SKM-1 (cell line): Measurements from ENCODE around the gene HMG20A.
A peak's percentile ranks its signal among the peaks of the same experiment; 100 is the strongest.

Experiments used
- DNase-seq: peaks from one replicate; lab custom pipeline; 2025; ENCODE audit not compliant: unreplicated experiment; lab: John Stamatoyannopoulos, UW

Gene HMG20A

GRCh38 chr15:77474310-77474988 lies 53.8 kb downstream of the HMG20A start:
- no peak for DNase-seq

GRCh38 chr15:77475001-77475400 lies 54.3 kb downstream of the HMG20A start:
- no peak for DNase-seq

- DNase-seq, result no peak
Observed at GRCh38 chr15:77475898-77476297, 55.2 kb downstream of the HMG20A start.

DNA sequence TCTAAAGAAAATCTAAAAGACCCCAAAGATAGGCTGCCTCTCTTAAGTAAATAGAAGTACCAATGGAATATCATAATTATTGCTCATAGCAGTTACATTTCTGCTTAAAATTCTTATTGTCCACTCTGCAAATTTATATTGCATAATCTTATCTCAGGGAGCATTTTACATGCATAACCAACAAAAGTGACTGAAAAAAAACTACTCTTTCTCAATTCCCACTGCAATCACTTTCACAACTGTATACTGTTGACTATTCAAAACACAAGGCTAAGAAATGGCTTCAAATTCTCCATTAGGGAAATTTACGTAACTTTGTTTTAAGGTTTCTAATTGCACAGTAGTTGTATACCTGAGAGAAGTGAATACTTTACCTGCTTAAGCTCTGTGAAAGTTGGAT lies 56.3 kb downstream of the HMG20A start:
- DNase-seq, result no peak

DNA sequence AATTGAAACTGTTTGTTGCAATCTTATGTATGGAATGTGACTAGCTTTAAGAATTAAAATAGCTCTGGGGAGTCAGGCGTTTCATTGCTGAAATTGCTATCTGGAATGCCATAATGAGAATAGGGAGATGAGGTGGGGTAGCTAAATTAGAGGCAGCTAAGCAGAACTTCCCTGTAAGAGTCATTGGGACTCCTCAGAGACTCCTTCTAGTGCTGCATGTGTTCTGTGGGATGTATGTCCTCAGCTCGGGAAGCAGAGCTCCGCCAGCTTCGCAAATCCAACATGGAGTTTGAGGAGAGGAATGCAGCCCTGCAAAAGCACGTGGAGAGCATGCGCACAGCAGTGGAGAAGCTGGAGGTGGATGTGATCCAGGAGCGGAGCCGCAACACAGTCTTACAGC lies 57.4 kb downstream of the HMG20A start:
- DNase-seq, result no peak

GRCh38 chr15:77479015-77479414 lies 58.3 kb downstream of the HMG20A start:
- no peak for DNase-seq

DNA sequence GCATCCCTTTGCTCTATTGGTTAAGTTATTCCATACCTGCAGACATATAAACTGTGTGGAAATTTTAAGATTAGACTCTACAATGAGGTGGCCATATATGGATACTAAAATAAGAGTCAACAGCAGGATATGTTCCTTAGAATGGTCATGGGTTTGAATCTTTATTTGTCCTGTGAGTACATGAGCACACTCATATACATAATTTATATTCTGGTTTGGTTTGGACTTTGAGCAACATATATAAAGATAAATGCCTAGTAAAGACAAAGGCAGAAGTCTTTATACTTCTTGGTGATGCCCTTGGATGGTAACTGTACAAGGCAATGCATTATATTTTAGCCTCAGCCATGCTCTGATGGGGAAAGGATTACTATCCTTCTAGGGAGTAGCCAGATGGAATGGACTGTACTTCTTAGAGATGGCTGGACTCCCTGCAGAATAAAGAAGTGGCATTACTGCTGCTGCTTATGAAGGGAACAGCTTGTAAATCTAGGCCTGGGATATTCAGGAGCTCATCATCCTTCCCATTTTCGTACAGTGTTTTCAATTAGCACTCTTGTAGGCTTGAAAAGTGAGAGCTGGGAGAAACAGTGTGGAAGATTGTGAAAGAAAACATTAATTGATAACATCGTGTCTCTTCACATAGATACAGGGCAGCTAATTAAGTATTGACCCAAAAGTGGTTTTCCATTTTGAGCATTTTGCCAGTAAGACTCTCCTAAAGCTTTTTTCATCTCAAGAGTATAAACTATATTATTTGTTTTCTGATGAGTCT lies 60.4 kb downstream of the HMG20A start:
- no peak for DNase-seq

GRCh38 chr15:77481670-77482069 lies 61.0 kb downstream of the HMG20A start:
- DNase-seq, result no peak

DNA sequence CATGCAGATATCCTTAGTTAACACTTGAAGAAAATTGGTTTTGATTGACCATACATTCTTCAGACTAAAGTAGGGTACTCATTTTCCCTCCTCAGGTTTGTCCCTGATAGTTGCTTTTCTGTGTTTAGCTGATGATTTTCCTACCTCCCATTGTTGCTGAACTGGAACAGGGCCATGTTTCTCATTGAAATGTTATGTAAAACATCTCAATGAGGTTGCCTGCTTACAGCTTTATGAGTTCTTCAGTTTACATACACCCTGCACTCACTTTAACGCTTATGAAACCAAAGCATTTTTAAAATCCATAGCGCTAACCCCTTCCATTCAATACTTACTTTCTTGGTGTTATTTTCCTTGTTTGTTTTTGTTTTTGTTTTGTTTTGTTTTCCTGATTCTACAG lies 61.9 kb downstream of the HMG20A start:
- DNase-seq, result no peak

DNA sequence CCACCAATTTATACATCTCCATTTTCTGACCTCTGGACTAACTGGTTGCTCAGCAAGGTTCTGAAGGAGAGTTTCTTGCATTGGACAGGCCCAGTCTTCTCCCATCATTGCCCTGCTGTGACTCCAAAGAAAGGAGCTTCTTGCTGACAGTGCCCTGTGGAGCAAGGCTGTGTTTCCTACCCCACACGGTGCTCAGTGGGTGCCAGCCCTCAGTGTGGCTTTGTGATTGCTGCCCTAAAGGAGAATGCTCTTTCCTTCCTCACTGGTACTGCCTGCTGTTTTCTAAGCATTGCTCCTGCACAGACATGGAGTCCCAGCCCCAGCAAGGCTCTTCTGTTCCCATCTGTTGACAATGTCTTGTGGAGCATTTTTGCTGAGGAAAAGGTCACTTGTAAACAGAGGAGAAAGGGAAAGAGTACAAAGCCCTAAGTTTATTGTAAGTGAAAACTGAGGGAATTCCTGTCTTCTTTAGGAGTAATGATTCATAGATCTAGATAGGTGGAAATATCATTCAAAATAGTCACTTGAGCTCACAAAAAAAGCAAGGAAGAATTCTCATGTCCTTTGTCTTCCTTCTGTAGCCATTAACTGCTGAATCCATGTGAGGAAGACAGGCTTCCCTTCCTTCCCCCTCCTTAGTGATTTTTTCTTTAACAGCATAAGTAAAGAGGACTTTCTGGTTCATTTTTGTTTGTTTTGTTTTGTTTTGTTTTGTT lies 62.9 kb downstream of the HMG20A start:
- no peak for DNase-seq

DNA sequence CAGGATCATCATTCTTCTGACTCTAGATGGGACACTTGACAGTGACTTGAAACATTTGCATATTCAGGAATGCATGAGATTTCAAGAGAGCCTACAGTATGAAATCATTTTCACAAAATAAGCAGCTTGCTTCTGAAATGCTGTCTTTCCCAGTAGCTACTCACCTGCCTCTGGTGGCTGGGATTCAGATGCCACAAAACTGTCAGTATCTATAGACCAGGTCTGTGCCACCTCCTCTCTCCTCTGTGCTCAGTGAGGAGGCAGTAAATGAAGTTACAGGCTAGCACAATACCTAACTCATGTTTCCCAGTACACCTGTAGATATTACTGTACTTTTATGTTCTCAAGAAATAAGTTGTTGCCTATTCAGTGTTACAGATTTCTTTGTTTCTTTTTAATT lies 64.3 kb downstream of the HMG20A start:
- no peak for DNase-seq

DNA sequence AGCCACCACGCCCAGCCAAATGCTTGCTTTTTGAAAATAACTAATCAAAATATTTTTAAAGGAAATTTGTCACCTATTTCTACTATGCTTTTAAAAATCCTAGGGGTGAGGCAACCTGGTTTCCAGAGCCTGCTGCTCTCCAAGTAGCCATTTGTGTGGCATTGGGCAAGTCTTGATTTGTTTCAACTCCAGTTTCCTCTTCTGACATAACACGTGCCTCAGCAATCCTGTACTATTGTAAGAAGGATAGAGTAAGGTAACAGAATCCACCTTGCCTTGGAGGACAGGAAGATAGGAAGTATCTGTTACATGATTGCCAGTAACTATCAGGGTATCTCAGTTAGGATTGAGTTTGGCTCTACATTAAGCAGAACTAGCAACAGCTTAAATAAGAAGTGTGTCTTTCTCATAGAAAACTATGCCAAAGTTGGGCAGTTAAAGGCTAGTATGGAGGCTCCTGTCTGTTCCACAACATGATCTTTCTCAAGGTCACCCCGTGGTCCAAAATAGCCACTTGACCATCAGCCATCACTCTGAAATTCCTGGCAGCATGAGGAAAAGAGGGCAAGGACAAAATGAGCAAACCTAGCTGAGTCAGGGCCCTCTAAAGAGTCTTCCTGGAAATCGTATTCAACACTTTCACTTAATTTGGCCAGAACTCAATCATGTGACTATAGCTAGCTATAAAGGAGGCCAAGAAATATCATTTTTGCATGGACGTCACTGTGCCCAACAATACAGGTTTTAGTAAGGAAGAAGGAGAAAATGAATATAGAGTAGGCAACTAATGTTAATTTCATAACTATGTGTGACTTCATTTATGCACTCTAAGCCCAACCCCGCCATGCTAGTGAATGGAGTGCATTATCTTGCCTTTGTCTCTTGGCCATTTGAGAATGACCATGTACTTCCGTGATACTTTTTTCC lies 66.1 kb downstream of the HMG20A start:
- DNase-seq, result no peak

- no peak for DNase-seq
Observed at GRCh38 chr15:77487469-77487842, 66.8 kb downstream of the HMG20A start.

DNA sequence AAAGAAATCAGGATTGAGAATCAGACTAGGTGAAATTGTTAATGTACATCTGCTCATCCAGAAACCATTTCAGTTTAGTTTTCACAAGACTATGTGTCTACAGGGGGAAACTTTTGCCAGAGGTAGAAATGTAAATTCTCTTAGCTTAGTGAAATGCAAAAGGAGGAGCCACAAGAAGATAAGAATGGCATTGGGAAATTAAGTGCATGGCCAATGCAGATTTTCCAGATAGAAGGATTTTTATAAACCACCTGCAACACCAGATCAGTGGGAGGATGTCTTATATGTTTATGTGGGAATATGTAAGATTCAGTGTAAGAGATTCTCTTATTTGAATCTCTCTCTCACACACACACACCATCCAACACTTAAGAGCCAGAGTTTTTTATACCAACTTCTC lies 67.2 kb downstream of the HMG20A start:
- DNase-seq, result no peak

- DNase-seq, result no peak
Observed at GRCh38 chr15:77489647-77490046, 69.0 kb downstream of the HMG20A start.

DNA sequence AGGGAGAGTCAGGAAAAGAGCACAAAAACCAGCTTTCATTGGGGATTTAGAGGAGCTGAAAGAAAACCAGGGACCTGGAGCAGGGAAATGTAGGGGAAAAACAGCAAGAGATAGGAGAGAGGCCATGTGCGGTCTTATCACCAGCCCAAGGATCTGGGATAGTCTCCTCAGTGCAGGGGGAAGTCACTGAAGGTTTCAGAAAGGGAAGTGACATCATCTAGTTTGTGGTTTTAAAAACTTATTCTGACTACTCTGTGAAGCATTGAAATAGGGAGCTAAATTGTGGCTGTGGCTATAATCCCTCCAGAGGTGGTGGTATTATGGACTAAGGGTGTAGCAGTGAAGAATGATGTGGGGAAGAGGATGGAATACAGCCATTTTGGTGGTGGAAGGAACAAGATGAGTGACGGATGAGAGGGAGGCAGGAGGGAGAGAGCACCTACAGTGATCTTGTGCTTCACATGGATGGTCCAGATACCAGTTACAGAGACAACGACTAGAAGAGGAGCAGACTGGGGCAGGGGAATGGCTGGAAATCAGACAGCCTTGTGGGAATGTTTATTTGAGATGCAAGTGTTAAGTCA lies 72.7 kb downstream of the HMG20A start:
- peak; percentile 82 for DNase-seq

DNA sequence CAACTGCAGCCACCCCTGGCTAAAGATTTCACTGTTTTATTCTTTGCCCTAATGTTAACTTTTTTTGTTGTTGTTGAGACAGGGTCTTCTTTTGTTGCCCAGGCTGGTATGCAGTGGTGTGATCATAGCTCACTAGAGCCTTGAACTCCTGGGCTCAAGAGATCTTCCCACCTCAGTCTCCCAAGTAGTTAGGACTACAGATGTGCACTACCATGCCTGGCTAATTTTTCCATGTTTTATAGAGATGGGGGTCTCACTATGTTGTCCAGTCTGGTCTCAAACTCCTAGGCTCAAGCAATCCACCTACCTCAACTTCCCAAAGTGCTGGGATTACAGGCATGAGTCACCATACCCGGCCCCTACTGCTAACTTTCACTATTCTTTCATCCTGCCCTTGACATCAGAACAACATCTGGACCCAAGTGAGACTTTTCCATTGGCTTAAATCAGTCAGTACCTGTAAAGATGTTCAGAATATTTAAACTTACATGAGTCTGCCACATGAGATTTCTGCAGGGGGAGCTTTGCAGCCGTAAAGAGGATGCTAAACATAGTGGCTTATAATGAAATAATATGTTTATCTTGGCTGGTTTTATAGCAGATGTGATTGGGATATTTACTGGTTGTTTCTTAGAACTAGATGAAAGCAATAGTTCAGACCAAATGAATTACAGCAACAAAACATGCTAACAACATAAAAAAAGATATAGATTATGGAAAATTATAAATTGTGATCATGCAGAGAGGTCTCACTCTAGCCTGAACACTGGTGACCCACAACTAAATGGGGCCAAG lies 73.6 kb downstream of the HMG20A start:
- DNase-seq, result no peak

- DNase-seq, result no peak
Observed at GRCh38 chr15:77494964-77495363, 74.3 kb downstream of the HMG20A start.

- no peak for DNase-seq
Observed at GRCh38 chr15:77495838-77496596, 75.3 kb downstream of the HMG20A start.
